A549 (cell line): ENCODE results near the gene BCO2. TPM values are rescaled to one million over a fixed set of nuclear protein-coding genes. Genes with fewer than 3 reads are reported as not detected.
A peak's percentile ranks its signal among the peaks of the same experiment; 100 is the strongest.

Experiments used
- ATAC-seq, 2 experiments: fragments of 200-7000 bp in 1 of 2; fragments of >200 bp in 1 of 2; cut with Nextera tagmentation in 1 of 2; cut with Tn5 transposase in 1 of 2; 3 replicates each; pipeline versions ENCODE4 v1.8.0 to v1.9.1; 2018 to 2020; ENCODE audit warnings: mild to moderate bottlenecking in 1 of 2, moderate library complexity in 1 of 2
- CTCF ChIA-PET: fragments of 300-600 bp; sonication (Branson Sonifier 250); formaldehyde crosslinking; extraction: SDS; loops from one replicate; lab custom pipeline; 2021; ENCODE audit warnings: antibody characterized with exemption, inconsistent platforms; lab: Yijun Ruan, JAX
- POLR2A ChIA-PET: fragments of 350-600 bp; formaldehyde crosslinking; extraction: SDS; loops from one replicate; lab custom pipeline; 2021; ENCODE audit warnings: antibody characterized with exemption, inconsistent platforms; lab: Yijun Ruan, JAX
- DNase-seq, 2 experiments: peaks; one replicate each; pipeline versions ENCODE4 v3.0.0 to v3.0.0-alpha.2; 2011 to 2016; ENCODE audit warnings: low read depth in 1 of 2, low spot score in 1 of 2
- FAIRE-seq: peaks from 2 replicates; lab custom pipeline; 2011; peaks lifted over from hg19 to GRCh38; lab: Jason Lieb, UNC
- H3K27ac ChIP-seq, 2 experiments: fragments of >200 bp; sonication (Bioruptor Twin); formaldehyde crosslinking; 3 replicates each; pipeline ENCODE4 v1.5.1; 2016 to 2017
- H3K4me1 ChIP-seq: fragments of >200 bp; sonication (Bioruptor Twin); formaldehyde crosslinking; 3 replicates; pipeline ENCODE4 v1.6.1; 2016
- H3K4me2 ChIP-seq: fragments of >200 bp; sonication (Bioruptor Twin); formaldehyde crosslinking; 3 replicates; pipeline ENCODE4 v1.6.1; 2016
- H3K4me3 ChIP-seq: fragments of >200 bp; sonication (Bioruptor Twin); formaldehyde crosslinking; 3 replicates; pipeline ENCODE4 v1.5.1; 2016
- H3K9me3 ChIP-seq: fragments of >200 bp; sonication (Bioruptor Twin); formaldehyde crosslinking; 3 replicates; pipeline ENCODE4 v1.6.1; 2016
- ATOH8 ChIP-seq: fragments of 250-450 bp; sonication (Bioruptor Pico); IDR thresholded peaks from 2 replicates; pipeline ENCODE4 v1.5.0; 2020; ENCODE audit warnings: low read depth, mild to moderate bottlenecking, moderate library complexity
- CBX2 ChIP-seq: fragments of 200-600 bp; sonication (generic); IDR thresholded peaks from 2 replicates; pipeline ENCODE4 v1.6.1; 2016; ENCODE audit warnings: low read depth, mild to moderate bottlenecking, borderline replicate concordance
- CBX8 ChIP-seq: fragments of 200-600 bp; sonication (generic); IDR thresholded peaks from 2 replicates; pipeline ENCODE4 v1.6.1; 2016
- CEBPB ChIP-seq, 2 experiments: fragments of >200 bp in 1 of 2; sonication (Bioruptor Twin) in 1 of 2; formaldehyde crosslinking in 1 of 2; IDR thresholded peaks; 2 replicates each; pipeline ENCODE4 v1.6.1; 2012 to 2016
- CTCF ChIP-seq: fragments of >200 bp; sonication (Bioruptor Twin); formaldehyde crosslinking; IDR thresholded peaks from 3 replicates; pipeline ENCODE4 v1.5.1; 2016
- EHF ChIP-seq: fragments of 250-450 bp; sonication (Bioruptor Pico); IDR thresholded peaks from 2 replicates; pipeline ENCODE4 v1.5.0; 2020; ENCODE audit warnings: mild to moderate bottlenecking
- ELK1 ChIP-seq: fragments of 150-350 bp; IDR thresholded peaks from 2 replicates; pipeline ENCODE4 v1.6.1; 2014; ENCODE audit warnings: low read depth, mild to moderate bottlenecking, low read length
- FOSB ChIP-seq: fragments of 250-450 bp; sonication (Bioruptor Pico); IDR thresholded peaks from 2 replicates; pipeline ENCODE4 v1.5.0; 2020; ENCODE audit warnings: mild to moderate bottlenecking, moderate library complexity
- GATA3 ChIP-seq: IDR thresholded peaks from 2 replicates; pipeline ENCODE4 v1.6.1; 2012; ENCODE audit warnings: borderline replicate concordance
- HES2 ChIP-seq: fragments of >200 bp; sonication (Bioruptor Twin); formaldehyde crosslinking; IDR thresholded peaks from 2 replicates; pipeline ENCODE4 v1.6.1; 2016
- HEYL ChIP-seq: fragments of 250-450 bp; sonication (Bioruptor Pico); IDR thresholded peaks from 2 replicates; pipeline ENCODE4 v1.8.0; 2021; ENCODE audit warnings: mild to moderate bottlenecking, moderate library complexity
- HOXB5 ChIP-seq: fragments of 250-450 bp; sonication (Bioruptor Pico); IDR thresholded peaks from 2 replicates; pipeline ENCODE4 v1.5.0; 2020; ENCODE audit warnings: mild to moderate bottlenecking, moderate library complexity
- JUNB ChIP-seq: fragments of >200 bp; sonication (Bioruptor Twin); formaldehyde crosslinking; IDR thresholded peaks from 2 replicates; pipeline ENCODE4 v1.6.1; 2016
- KDM5A ChIP-seq: fragments of 200-600 bp; sonication (generic); IDR thresholded peaks from 2 replicates; pipeline ENCODE4 v1.6.1; 2016; ENCODE audit warnings: antibody characterized with exemption, mild to moderate bottlenecking
- MAFK ChIP-seq: fragments of 450-650 bp; IDR thresholded peaks from 2 replicates; pipeline ENCODE4 v1.6.1; 2014; ENCODE audit not compliant: partially characterized antibody
- MAX ChIP-seq: IDR thresholded peaks from 2 replicates; pipeline ENCODE4 v1.6.1; 2012
- MAZ ChIP-seq: fragments of 150-350 bp; IDR thresholded peaks from 2 replicates; pipeline ENCODE4 v1.6.1; 2014; ENCODE audit warnings: antibody characterized with exemption, low read depth, low read length, borderline replicate concordance
- NFE2L2 ChIP-seq: fragments of 150-350 bp; conservative IDR thresholded peaks from 2 replicates; pipeline ENCODE4 v1.6.1; 2014; ENCODE audit warnings: low read length
- NR3C1 ChIP-seq: fragments of >200 bp; sonication (Bioruptor Twin); formaldehyde crosslinking; IDR thresholded peaks from 3 replicates; pipeline ENCODE4 v1.6.1; 2017
- POLR2A ChIP-seq: IDR thresholded peaks from 2 replicates; pipeline ENCODE4 v1.6.1; 2012; ENCODE audit warnings: mild to moderate bottlenecking, low read length
- POLR2AphosphoS2 ChIP-seq: conservative IDR thresholded peaks from 2 replicates; pipeline ENCODE4 v1.6.1; 2012; ENCODE audit warnings: low read length, improper control_type of control experiment, inconsistent platforms
- RNF2 ChIP-seq: fragments of 200-600 bp; sonication (generic); IDR thresholded peaks from 2 replicates; pipeline ENCODE4 v1.6.1; 2016; ENCODE audit warnings: low read depth, mild to moderate bottlenecking, antibody characterized with exemption, moderate library complexity, borderline replicate concordance
- SMC3 ChIP-seq: fragments of >200 bp; sonication (Bioruptor Twin); formaldehyde crosslinking; IDR thresholded peaks from 3 replicates; pipeline ENCODE4 v1.6.1; 2018; ENCODE audit warnings: inconsistent platforms
- TFCP2L1 ChIP-seq: fragments of 250-450 bp; sonication (Bioruptor Pico); IDR thresholded peaks from 2 replicates; pipeline ENCODE4 v1.5.0; 2021; ENCODE audit warnings: mild to moderate bottlenecking
- TP53 ChIP-seq: fragments of 250-450 bp; sonication (Bioruptor Pico); IDR thresholded peaks from 2 replicates; pipeline ENCODE4 v1.5.0; 2021; ENCODE audit warnings: mild to moderate bottlenecking, moderate library complexity
- ZC3H11A ChIP-seq: fragments of 450-650 bp; IDR thresholded peaks from 2 replicates; pipeline ENCODE4 v1.6.1; 2014; ENCODE audit warnings: antibody characterized with exemption, mild to moderate bottlenecking
- WGBS: methylation state at CpG from one replicate; pipeline ENCODE4 v1.1.6; 2017; ENCODE audit errors: missing lambda C conversion rate; 5-methylcytosine and 5-hydroxymethylcytosine counted together
- polyA plus RNA-seq, 4 experiments: library from polyadenylated mRNA; depleted of rRNA in 3 of 4; stranded (reverse); fragments of >200 nt; fragmentation: RNase III in 1 of 4; extraction: RNeasy Plus Mini Kit Qiagen cat#74134 plus additional on column Dnase treatment in 1 of 4; gene quantifications; 2 replicates in 3 of 4; 3 replicates in 1 of 4; pipeline ENCODE4 v1.2.3, GENCODE V29; 2011 to 2017

The BCO2 gene
- polyA plus RNA-seq, 2 of the 4 experiments (the other 2 are of a cell fraction): 1.3 to 1.9 TPM

- no peak for TF ChIP-seq GATA3
Observed at GRCh38 chr11:112235750-112236390, 60.6 kb downstream of the BCO2 start (continued).

- DNase-seq (no peak), FAIRE-seq (no peak), ATAC-seq (no peak)
- ChIA-PET POLR2A (no interaction called here), CTCF (interaction anchor here (1.1 to 1.5 kb wide), 2 partner anchors 18 to 43 kb away, joined by 4 to 6 read pairs; no protein-coding TSS in a partner anchor)
- Histone ChIP-seq H3K9me3 (no peaks in the 10 kb centered on the region), H3K27ac (no peak overlapping the region), H3K4me2 (no peak overlapping the region), H3K4me1 (no peaks in the 10 kb centered on the region), H3K4me3 (no peak overlapping the region)
- TF ChIP-seq FOSB (CRISPR knock-in tag) (no peak), POLR2A (no peak), KDM5A (no peak), CEBPB (IDR thresholded peaks at IDR 0.05) (no peak), ELK1 (no peak), HEYL (CRISPR knock-in tag) (no peak), EHF (CRISPR knock-in tag) (no peak), MAFK (peak; percentile 47)
- 95% methylated on average over 4 of the region's 4 CpGs for WGBS
Observed at GRCh38 chr11:112237451-112237850, 62.1 kb downstream of the BCO2 start.

- no peak for TF ChIP-seq SMC3
- no peak for TF ChIP-seq POLR2AphosphoS2
- TF ChIP-seq JUNB: no peak
- TF ChIP-seq HOXB5 (CRISPR knock-in tag): no peak
- no peak for TF ChIP-seq NR3C1
- no peak for TF ChIP-seq ELK1
- TF ChIP-seq CBX2: no peak
- TF ChIP-seq TP53 (CRISPR knock-in tag): no peak
- no peak for TF ChIP-seq ZC3H11A
- TF ChIP-seq TFCP2L1 (CRISPR knock-in tag): no peak
- ATAC-seq (no peak), FAIRE-seq (no peak), DNase-seq (no peak)
- CTCF ChIA-PET: interaction anchor here (1.5 to 1.7 kb wide), 2 partner anchors 19 to 42 kb away, joined by 4 to 8 read pairs; no protein-coding TSS in a partner anchor
- 96% methylated on average over 3 of the region's 3 CpGs for WGBS
- Histone ChIP-seq H3K9me3 (no peaks in the 10 kb centered on the region), H3K4me1 (no peaks in the 10 kb centered on the region), H3K4me3 (no peak overlapping the region), H3K4me2 (no peak overlapping the region), H3K27ac (no peak overlapping the region)
- POLR2A ChIA-PET: no interaction called here
Observed at GRCh38 chr11:112238041-112238440, 62.7 kb downstream of the BCO2 start.

GRCh38 chr11:112241486-112241885 lies 66.2 kb downstream of the BCO2 start:
- TF ChIP-seq SMC3 (no peak), MAZ (no peak), CTCF (no peak), RNF2 (no peak), EHF (CRISPR knock-in tag) (no peak), ATOH8 (CRISPR knock-in tag) (no peak), MAX (no peak), POLR2AphosphoS2 (no peak), FOSB (CRISPR knock-in tag) (no peak), NFE2L2 (no peak), MAFK (no peak), GATA3 (no peak), HES2 (no peak), CBX8 (no peak)
- H3K4me1 ChIP-seq: no peaks in the 10 kb centered on the region
- DNase-seq (no peak), ATAC-seq (no peak), FAIRE-seq (no peak)
- ChIA-PET CTCF (interaction anchor here (1.2 to 1.8 kb wide), 2 partner anchors 39 to 1051 kb away, joined by 3 to 8 read pairs; no protein-coding TSS in a partner anchor), POLR2A (no interaction called here)
- H3K9me3 ChIP-seq: peaks cover 9% of the 10 kb centered on the region; the same call in 2 of the 3 replicates
- WGBS: 96% methylated on average over 3 of the region's 3 CpGs
- no peak overlapping the region for H3K4me2 ChIP-seq
- H3K27ac ChIP-seq: no peak overlapping the region
- H3K4me3 ChIP-seq: no peak overlapping the region
